ENCODE results near the gene TXNDC12. TPM values are rescaled to one million over a fixed set of nuclear protein-coding genes. Genes with fewer than 3 reads are reported as not detected.
"Not testable (repeated sequence)": the region's sequence is repeated elsewhere in the genome, so short reads cannot be mapped to it uniquely, and the experiment has no call there.

Gene TXNDC12
- 10 to 100 TPM; 24.6 to 40.5 (median 28.9) TPM for total RNA-seq
- polyA plus RNA-seq: 18.4 TPM
- long read RNA-seq, donor 1, transcript TXNDC12-201 (7 exons, 2,396 nt): major isoform, 47 of 49 reads
- long read RNA-seq, donor 1, partial matches to known transcripts: 0 of 49 reads
- long read RNA-seq, donor 1, other reads (novel, unspliced or antisense): 2 of 49 reads
- long read RNA-seq, donor 2, transcript TXNDC12-201 (7 exons, 2,396 nt): major isoform, 25 of 25 reads
- long read RNA-seq, donor 2, partial matches to known transcripts: 0 of 25 reads
- long read RNA-seq, donor 2, other reads (novel, unspliced or antisense): 0 of 25 reads
- long read RNA-seq, donor 3, transcript TXNDC12-201 (7 exons, 2,396 nt): major isoform, 99 of 101 reads
- long read RNA-seq, donor 3, partial matches to known transcripts: 0 of 101 reads
- long read RNA-seq, donor 3, other reads (novel, unspliced or antisense): 2 of 101 reads
- long read RNA-seq, donor 4, transcript TXNDC12-201 (7 exons, 2,396 nt): major isoform, 28 of 28 reads
- long read RNA-seq, donor 4, partial matches to known transcripts: 0 of 28 reads
- long read RNA-seq, donor 4, other reads (novel, unspliced or antisense): 0 of 28 reads

DNA sequence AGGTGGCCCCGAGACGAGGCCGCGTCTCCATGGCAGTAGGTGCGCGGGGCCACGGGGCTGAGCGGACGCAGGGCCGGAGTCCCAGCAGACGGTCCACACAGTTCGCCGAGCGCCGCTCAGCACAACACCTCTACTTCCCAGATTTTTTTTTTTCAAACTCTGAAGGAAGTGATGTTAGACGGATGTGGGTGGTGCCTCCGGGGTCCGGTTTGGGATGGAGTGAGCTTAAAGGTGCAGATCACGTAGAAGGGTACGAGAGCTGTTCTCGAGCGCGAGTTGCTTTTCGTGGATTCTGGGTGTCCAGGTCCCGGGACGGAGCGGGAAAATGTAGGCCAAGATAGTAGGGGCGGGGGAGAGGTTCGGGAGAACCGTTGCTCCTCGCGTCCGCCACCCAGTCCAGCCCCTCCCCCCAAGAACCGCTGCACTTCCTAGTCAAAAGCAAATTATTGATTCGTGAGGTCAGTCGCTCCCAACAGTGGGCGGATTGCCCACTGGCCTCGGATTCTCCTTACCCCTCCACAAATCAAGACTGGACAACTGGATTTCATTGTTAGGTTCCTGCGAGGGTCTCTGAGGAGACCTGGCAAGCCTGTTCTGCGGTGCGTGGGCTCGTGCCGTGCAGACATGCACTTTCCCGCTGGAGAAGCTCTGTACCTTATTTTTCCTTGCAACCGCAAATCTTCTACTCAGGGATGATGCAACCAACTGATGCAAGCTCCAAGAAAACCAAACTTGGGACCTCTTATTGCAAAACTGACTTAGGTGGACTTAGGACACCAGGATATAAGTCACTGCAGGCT lies at the start of gene TXNDC12:
Gene TXNDC12 (minus strand): TSS at position 126 of the 800 bp plus-strand sequence. CDS start 95 bp downstream, at position 31.
- DNase-seq: peak; percentile 81 to 91 (median 89)

DNA sequence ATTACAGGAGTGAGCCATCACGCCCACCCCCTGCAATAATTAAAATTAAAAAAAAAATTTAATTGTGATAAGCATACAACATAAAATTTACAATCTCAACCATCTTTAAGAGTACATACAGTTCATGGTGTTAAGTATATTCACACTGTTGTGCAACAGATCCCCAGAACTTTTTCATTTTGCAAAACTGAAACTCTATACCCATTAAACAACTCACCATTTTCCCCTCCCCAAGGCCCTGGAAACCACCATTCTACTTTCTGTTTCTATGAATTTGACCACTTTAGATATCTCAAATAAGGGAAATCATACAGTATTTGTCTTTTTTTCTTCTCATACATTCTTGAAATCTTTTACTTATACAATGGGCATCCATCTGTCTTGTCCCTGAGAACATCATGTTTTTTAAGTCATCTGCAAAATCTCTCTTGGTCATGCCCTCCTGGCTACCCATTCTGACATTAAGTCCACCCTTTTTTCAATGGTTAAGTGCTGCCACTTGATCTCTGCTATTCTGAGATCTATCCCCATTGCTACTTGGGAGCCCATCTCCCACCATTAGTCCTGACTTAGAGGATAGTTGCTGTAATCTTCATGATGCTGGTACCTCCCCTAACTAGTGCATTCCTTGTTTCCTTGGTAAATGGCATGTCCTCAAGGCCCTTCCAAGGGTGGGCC lies 47.5 kb upstream of the TXNDC12 start:
- Histone ChIP-seq H3K27me3 (ENCODE audit: control insufficient read depth, insufficient read depth) (no peaks in the 10 kb centered on the region), H3K4me1 (ENCODE audit: control insufficient read depth, insufficient read depth, low read length) (no peaks in the 10 kb centered on the region), H3K27ac (ENCODE audit: low read length) (no peak overlapping the region), H3K9me3 (ENCODE audit: control insufficient read depth, low read length) (no peaks in the 10 kb centered on the region), H3K4me3 (ENCODE audit: low read length) (no peak overlapping the region)
- DNase-seq (no peak), ATAC-seq (no peak)
- WGBS: 85% methylated on average over 1 of the region's 1 CpG
- intact Hi-C loops (cut with DNase I): no loop called here

More for the DNA sequence above, at the start of gene TXNDC12:
- Histone ChIP-seq H3K27ac (ENCODE audit: low read length) (peak within 1 kb of the TSS; percentile 85), H3K4me3 (ENCODE audit: low read length) (peak within 1 kb of the TSS; percentile 51), H3K9me3 (ENCODE audit: control insufficient read depth, low read length) (no peaks in the 10 kb centered on the region), H3K4me1 (ENCODE audit: control insufficient read depth, insufficient read depth, low read length) (peaks cover 5% of the 10 kb centered on the region), H3K27me3 (ENCODE audit: control insufficient read depth, insufficient read depth) (no peaks in the 10 kb centered on the region)
- under 1% methylated on average over 45 of the region's 45 CpGs for WGBS
- intact Hi-C loops (cut with DNase I): no loop called here
- peak; percentile 90 to 91 for ATAC-seq

DNA sequence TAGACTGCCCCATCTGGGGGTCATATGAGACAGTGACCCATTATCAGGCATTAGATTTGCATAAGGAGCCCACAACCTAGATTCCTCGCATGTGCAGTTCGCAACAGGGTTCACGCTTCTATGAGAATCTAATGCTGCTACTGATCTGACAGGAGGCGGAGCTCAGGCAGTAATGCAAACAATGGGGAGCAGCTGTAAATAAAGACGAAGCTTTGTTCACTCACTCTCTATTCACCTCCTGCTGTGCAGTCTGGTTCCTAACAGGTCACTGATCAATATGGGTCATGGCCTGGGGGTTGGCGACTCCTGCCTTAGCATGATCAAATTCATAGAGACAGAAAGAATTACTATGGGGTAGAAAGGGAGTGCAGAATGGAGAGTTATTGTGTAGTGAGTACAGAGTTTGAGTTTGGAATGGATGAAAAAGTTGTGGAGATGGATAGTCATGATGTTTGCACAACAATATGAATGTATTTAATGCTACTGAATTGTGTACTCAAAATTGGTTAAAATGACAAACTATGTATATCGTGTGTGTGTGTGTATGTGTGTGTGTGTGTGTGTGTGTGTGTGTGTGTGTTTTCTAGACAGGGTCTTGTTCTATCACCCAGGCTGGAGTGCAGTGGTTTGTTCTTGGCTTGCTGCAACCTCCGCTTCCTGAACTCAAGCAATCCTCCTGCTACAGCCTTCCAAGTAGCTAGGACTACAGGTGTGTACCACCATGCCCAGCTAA lies 43.3 kb upstream of the TXNDC12 start:
- intact Hi-C loops (cut with DNase I): no loop called here

DNA sequence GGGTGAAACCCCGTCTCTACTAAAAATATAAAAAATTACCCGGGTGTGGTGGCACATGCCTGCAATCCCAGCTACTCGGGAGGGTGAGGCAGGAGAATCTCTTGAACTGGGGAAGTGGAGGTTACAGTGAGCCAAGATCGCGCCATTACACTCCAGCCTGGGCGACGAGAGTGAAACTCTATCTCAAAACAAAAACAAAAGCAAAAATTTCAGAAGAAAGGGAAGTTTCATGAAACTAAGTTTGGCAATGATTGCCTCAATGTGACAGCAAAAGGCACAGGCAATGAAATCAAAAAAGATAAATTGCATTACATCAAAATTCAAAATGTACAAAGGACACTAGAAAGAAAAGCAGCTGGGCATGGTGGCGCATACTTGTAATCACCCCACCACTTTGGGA lies 41.2 kb upstream of the TXNDC12 start:
- intact Hi-C loops (cut with DNase I): no loop called here
- H3K4me3 ChIP-seq (ENCODE audit: low read length): no peak overlapping the region
- ATAC-seq: no peak

More for the DNA sequence above, 43.3 kb upstream of the TXNDC12 start:
- H3K27me3 ChIP-seq (ENCODE audit: control insufficient read depth, insufficient read depth): no peaks in the 10 kb centered on the region
- no peak overlapping the region for H3K27ac ChIP-seq (ENCODE audit: low read length)
- 63% methylated on average over 8 of the region's 8 CpGs for WGBS
- ATAC-seq: no peak
- no peak overlapping the region for H3K4me3 ChIP-seq (ENCODE audit: low read length)
- no peaks in the 10 kb centered on the region for H3K4me1 ChIP-seq (ENCODE audit: control insufficient read depth, insufficient read depth, low read length)
- H3K9me3 ChIP-seq (ENCODE audit: control insufficient read depth, low read length): no peaks in the 10 kb centered on the region
- no peak for DNase-seq

DNA sequence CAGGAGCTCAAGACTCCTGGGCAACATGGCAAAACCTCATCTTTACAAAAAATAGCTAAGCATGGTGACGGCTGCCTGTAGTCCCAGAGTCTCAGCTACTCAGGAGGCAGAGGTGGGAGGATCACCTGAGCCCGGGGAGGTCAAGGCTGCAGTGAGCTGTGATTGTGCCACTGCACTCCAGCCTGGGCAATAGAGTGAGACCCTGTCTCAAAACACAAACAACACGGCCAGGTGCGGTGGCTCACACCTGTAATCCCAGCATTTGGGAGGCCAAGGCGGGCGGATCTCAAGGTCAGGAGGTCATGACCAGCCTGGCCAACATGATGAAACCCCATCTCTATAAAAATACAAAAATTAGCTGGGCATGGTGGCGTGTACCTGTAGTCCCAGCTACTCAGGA lies 39.3 kb upstream of the TXNDC12 start:
- H3K27ac ChIP-seq (ENCODE audit: low read length); ATAC-seq; H3K9me3 ChIP-seq (ENCODE audit: control insufficient read depth, low read length); intact Hi-C loops (cut with DNase I); H3K4me1 ChIP-seq (ENCODE audit: control insufficient read depth, insufficient read depth, low read length); DNase-seq; H3K4me3 ChIP-seq (ENCODE audit: low read length); H3K27me3 ChIP-seq (ENCODE audit: control insufficient read depth, insufficient read depth): not testable (repeated sequence)
- 91% methylated on average over 7 of the region's 7 CpGs for WGBS

More for the DNA sequence above, 41.2 kb upstream of the TXNDC12 start:
- WGBS: 69% methylated on average over 8 of the region's 8 CpGs
- Histone ChIP-seq H3K4me1 (ENCODE audit: control insufficient read depth, insufficient read depth, low read length) (no peaks in the 10 kb centered on the region), H3K27me3 (ENCODE audit: control insufficient read depth, insufficient read depth) (no peaks in the 10 kb centered on the region), H3K27ac (ENCODE audit: low read length) (no peak overlapping the region), H3K9me3 (ENCODE audit: control insufficient read depth, low read length) (no peaks in the 10 kb centered on the region)
- DNase-seq: no peak

DNA sequence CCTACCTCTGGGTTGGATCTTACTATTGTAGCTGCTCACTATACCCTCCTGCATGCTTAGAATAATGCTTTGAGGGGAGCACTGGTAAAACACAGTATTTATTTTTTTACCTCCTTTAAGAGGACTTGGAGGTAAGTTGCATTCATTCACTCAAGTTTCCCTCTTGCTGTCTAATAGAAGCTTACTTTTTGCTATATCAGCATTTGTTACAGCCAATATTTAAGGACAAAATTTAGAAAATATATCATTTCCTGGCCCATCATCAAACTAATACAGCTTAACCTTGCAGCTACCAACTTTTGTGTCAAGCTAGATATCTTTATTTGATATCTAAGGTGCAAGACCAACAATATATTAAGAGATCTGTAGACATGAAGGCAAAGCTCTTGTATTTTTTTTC lies 32.9 kb upstream of the TXNDC12 start:
- H3K4me1 ChIP-seq (ENCODE audit: control insufficient read depth, insufficient read depth, low read length): not testable (repeated sequence)

DNA sequence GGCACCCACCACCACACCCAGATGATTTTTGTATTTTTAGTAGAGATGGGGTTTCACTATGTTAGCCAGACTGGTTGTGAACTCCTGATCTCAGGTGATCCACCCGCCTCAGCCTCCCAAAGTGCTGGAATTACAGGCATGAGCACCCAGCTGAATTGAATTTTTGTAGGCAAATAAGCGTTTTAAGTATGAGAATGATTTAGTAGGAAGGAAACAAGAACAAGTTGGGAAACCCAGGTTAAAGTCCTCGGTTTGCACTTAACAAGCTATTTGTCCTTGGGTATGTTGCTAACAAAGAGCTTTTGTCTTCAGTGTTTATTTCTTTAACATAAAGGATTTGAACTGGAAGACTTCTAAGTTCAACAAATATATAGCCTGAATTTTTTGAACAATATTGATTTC lies 25.0 kb upstream of the TXNDC12 start:
- Histone ChIP-seq H3K27me3 (ENCODE audit: control insufficient read depth, insufficient read depth) (no peaks in the 10 kb centered on the region), H3K4me1 (ENCODE audit: control insufficient read depth, insufficient read depth, low read length) (no peaks in the 10 kb centered on the region), H3K27ac (ENCODE audit: low read length) (no peak overlapping the region), H3K9me3 (ENCODE audit: control insufficient read depth, low read length) (no peaks in the 10 kb centered on the region), H3K4me3 (ENCODE audit: low read length) (no peak overlapping the region)
- no peak for DNase-seq
- no peak for ATAC-seq
- intact Hi-C loops (cut with DNase I): no loop called here
- WGBS: 85% methylated on average over 3 of the region's 3 CpGs

More for the DNA sequence above, 32.9 kb upstream of the TXNDC12 start:
- ATAC-seq; H3K27ac ChIP-seq (ENCODE audit: low read length); intact Hi-C loops (cut with DNase I); DNase-seq; H3K9me3 ChIP-seq (ENCODE audit: control insufficient read depth, low read length); H3K4me3 ChIP-seq (ENCODE audit: low read length); H3K27me3 ChIP-seq (ENCODE audit: control insufficient read depth, insufficient read depth): not testable (repeated sequence)

DNA sequence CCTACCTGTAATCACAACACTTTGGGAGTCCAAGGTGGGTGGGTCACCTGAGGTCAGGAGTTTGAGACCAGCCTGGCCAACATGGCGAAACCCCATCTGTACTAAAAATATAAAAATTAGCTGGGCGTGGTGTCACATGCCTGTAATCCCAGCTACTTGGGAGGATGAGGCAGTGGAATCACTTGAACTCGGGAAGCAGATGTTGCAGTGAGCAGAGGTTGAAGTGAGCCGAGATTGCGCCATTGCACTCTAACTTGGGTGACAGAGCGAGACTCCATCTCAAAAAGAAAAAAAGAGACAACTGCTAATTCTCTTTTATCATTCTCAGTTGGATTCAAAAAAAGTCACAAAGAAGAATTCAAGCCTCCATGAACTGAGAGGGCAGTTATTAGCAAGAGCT lies 22.3 kb upstream of the TXNDC12 start:
- WGBS: 94% methylated on average over 6 of the region's 6 CpGs
- DNase-seq; intact Hi-C loops (cut with DNase I); H3K9me3 ChIP-seq (ENCODE audit: control insufficient read depth, low read length); H3K27ac ChIP-seq (ENCODE audit: low read length); H3K4me3 ChIP-seq (ENCODE audit: low read length); H3K27me3 ChIP-seq (ENCODE audit: control insufficient read depth, insufficient read depth); H3K4me1 ChIP-seq (ENCODE audit: control insufficient read depth, insufficient read depth, low read length); ATAC-seq: not testable (repeated sequence)

DNA sequence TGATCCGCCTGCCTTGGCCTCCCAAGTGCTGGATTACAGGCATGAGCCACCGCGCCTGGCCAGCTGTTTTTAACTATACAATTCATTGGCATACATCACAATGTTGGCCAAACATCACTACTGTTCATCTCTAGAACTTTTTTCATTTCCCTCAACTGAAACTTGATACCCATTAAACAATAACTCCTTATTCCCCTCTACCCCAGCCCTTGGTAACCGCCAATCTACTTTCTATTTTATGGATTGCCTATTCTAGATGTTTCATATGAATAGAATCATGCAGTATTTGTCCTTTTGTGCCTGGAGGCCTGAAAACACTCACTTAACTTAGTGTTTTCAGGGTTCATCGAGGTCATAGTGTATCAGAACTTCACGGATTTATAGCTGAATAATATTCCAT lies 17.3 kb upstream of the TXNDC12 start:
- no peaks in the 10 kb centered on the region for H3K27me3 ChIP-seq (ENCODE audit: control insufficient read depth, insufficient read depth)
- H3K4me1 ChIP-seq (ENCODE audit: control insufficient read depth, insufficient read depth, low read length): no peaks in the 10 kb centered on the region
- no peak for ATAC-seq
- 79% methylated on average over 6 of the region's 6 CpGs for WGBS
- H3K27ac ChIP-seq (ENCODE audit: low read length): no peak overlapping the region
- no peak for DNase-seq
- intact Hi-C loops (cut with DNase I): no loop called here
- no peaks in the 10 kb centered on the region for H3K9me3 ChIP-seq (ENCODE audit: control insufficient read depth, low read length)
- no peak overlapping the region for H3K4me3 ChIP-seq (ENCODE audit: low read length)

DNA sequence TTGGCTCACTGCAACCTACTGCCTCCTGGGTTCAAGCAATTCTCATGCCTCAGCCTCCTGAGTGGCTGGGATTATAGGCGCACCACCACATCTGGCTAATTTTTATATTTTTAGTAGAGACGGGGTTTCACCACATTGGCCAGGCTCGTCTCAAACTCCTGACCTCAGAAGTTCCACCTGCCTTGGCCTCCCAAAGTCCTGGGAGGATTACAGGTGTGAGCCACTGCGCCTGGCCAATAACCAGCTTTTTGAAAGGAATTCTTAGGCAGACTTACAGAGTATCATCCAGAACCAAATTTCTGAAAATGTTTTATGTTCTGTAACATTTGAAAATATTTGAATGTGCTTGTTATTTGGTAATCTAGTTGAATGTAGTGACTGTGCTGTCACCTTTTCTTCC lies 15.7 kb upstream of the TXNDC12 start:
- intact Hi-C loops (cut with DNase I): no loop called here
- ATAC-seq (no peak), DNase-seq (no peak)
- Histone ChIP-seq H3K27ac (ENCODE audit: low read length) (no peak overlapping the region), H3K9me3 (ENCODE audit: control insufficient read depth, low read length) (no peaks in the 10 kb centered on the region), H3K4me3 (ENCODE audit: low read length) (no peak overlapping the region), H3K4me1 (ENCODE audit: control insufficient read depth, insufficient read depth, low read length) (no peaks in the 10 kb centered on the region), H3K27me3 (ENCODE audit: control insufficient read depth, insufficient read depth) (no peaks in the 10 kb centered on the region)
- 92% methylated on average over 4 of the region's 4 CpGs for WGBS
